Measurements from ENCODE around the gene UGGT1. TPM values are rescaled to one million over a fixed set of nuclear protein-coding genes. Genes with fewer than 3 reads are reported as not detected.
A peak's percentile ranks its signal among the peaks of the same experiment; 100 is the strongest.

The UGGT1 gene
- total RNA-seq, 1 donor, result 108 TPM

GRCh38 chr2:128233790-128234395 is 142.9 kb downstream of the UGGT1 start:
- no peak overlapping the region for H3K4me3 ChIP-seq (ENCODE audit: low read depth, low read length)
- no peak for TF ChIP-seq CTCF (IDR thresholded peaks at IDR 0.05; ENCODE audit: insufficient read depth, low read length)

GRCh38 chr2:128234613-128235012 is 143.6 kb downstream of the UGGT1 start:
- TF ChIP-seq CTCF (IDR thresholded peaks at IDR 0.05; ENCODE audit: insufficient read depth, low read length), result no peak
- no peak for DNase-seq (ENCODE audit: low read depth)
- no peak overlapping the region for H3K4me3 ChIP-seq (ENCODE audit: low read depth, low read length)

More at GRCh38 chr2:128233790-128234395, 142.9 kb downstream of the UGGT1 start:
- no peak for DNase-seq (ENCODE audit: low read depth)

GRCh38 chr2:128235581-128235980 is 144.6 kb downstream of the UGGT1 start:
- no peak for DNase-seq (ENCODE audit: low read depth)
- no peak for TF ChIP-seq CTCF (IDR thresholded peaks at IDR 0.05; ENCODE audit: insufficient read depth, low read length)
- H3K4me3 ChIP-seq (ENCODE audit: low read depth, low read length), result no peak overlapping the region

GRCh38 chr2:128236491-128237035 is 145.6 kb downstream of the UGGT1 start:
- no peak overlapping the region for H3K4me3 ChIP-seq (ENCODE audit: low read depth, low read length)
- TF ChIP-seq CTCF (IDR thresholded peaks at IDR 0.05; ENCODE audit: insufficient read depth, low read length), result no peak
- peak; percentile 88 for DNase-seq (ENCODE audit: low read depth)

GRCh38 chr2:128237081-128237534 is 146.1 kb downstream of the UGGT1 start:
- no peak overlapping the region for H3K4me3 ChIP-seq (ENCODE audit: low read depth, low read length)
- peak; percentile 77 for DNase-seq (ENCODE audit: low read depth)
- no peak for TF ChIP-seq CTCF (IDR thresholded peaks at IDR 0.05; ENCODE audit: insufficient read depth, low read length)

GRCh38 chr2:128237911-128238697 is 147.1 kb downstream of the UGGT1 start:
- TF ChIP-seq CTCF (IDR thresholded peaks at IDR 0.05; ENCODE audit: insufficient read depth, low read length), result no peak
- no peak for DNase-seq (ENCODE audit: low read depth)
- H3K4me3 ChIP-seq (ENCODE audit: low read depth, low read length), result no peak overlapping the region

Data from fibroblast of the aortic adventitia (primary cell).